Glomerular visceral epithelial cell (primary cell): ENCODE results near the gene GRB10.
"Not testable (repeated sequence)": the region's sequence is repeated elsewhere in the genome, so short reads cannot be mapped to it uniquely, and the experiment has no call there.

ENCODE experiments used
- DNase-seq: peaks from one replicate; pipeline ENCODE4 v3.0.0-alpha.2; 2016; ENCODE audit errors: extremely low spot score

Gene GRB10

GRCh38 chr7:50582271-50582670, 200.4 kb downstream of the GRB10 start:
- not testable (repeated sequence) for DNase-seq

- DNase-seq, result not testable (repeated sequence)
These were observed 202.0 kb downstream of the GRB10 start for GRCh38 chr7:50580666-50581065.

GRCh38 chr7:50580057-50580456, 202.6 kb downstream of the GRB10 start:
- no peak for DNase-seq

GRCh38 chr7:50578105-50578504, 204.6 kb downstream of the GRB10 start:
- DNase-seq, result not testable (repeated sequence)

GRCh38 chr7:50577569-50577968, 205.1 kb downstream of the GRB10 start:
- no peak for DNase-seq

GRCh38 chr7:50576388-50576787, 206.3 kb downstream of the GRB10 start:
- not testable (repeated sequence) for DNase-seq

- DNase-seq, result no peak
These were observed 214.9 kb downstream of the GRB10 start for GRCh38 chr7:50567715-50568261.

GRCh38 chr7:50565977-50566376, 216.7 kb downstream of the GRB10 start:
- no peak for DNase-seq

GRCh38 chr7:50565559-50565916, 217.2 kb downstream of the GRB10 start:
- no peak for DNase-seq

- peak; percentile 18 for DNase-seq
These were observed 217.8 kb downstream of the GRB10 start, which contains the start of gene DDC for GRCh38 chr7:50564640-50565558. Gene DDC (minus strand): TSS chr7:50565405. CDS start chr7:50544085, 21,320 bp downstream.

- no peak for DNase-seq
These were observed 218.5 kb downstream of the GRB10 start for GRCh38 chr7:50564171-50564570.

GRCh38 chr7:50562136-50562535, 220.6 kb downstream of the GRB10 start:
- DNase-seq, result no peak

- no peak for DNase-seq
These were observed 221.8 kb downstream of the GRB10 start for GRCh38 chr7:50560865-50561351.

GRCh38 chr7:50559881-50560280, 222.8 kb downstream of the GRB10 start:
- DNase-seq, result no peak

GRCh38 chr7:50558294-50559053, 224.2 kb downstream of the GRB10 start:
- peak; percentile 78 for DNase-seq

GRCh38 chr7:50557099-50557498, 225.6 kb downstream of the GRB10 start:
- DNase-seq, result no peak

GRCh38 chr7:50556247-50556991, 226.3 kb downstream of the GRB10 start:
- no peak for DNase-seq

GRCh38 chr7:50555594-50556140, 227.0 kb downstream of the GRB10 start:
- no peak for DNase-seq

- no peak for DNase-seq
These were observed 228.0 kb downstream of the GRB10 start for GRCh38 chr7:50554431-50555322.

GRCh38 chr7:50553973-50554372, 228.7 kb downstream of the GRB10 start:
- DNase-seq, result no peak
